ENCODE data around the gene DIS3L2.
"Not testable (repeated sequence)": the region's sequence is repeated elsewhere in the genome, so short reads cannot be mapped to it uniquely, and the experiment has no call there.

Gene DIS3L2

GRCh38 chr2:232320443-232320803 is 358.9 kb downstream of the DIS3L2 start:
- intact Hi-C loops (cut with micrococcal nuclease), result no loop called here
- no peaks in the 10 kb centered on the region for H3K27me3 Mint-ChIP-seq
- peaks cover 42% of the 10 kb centered on the region for H3K4me1 Mint-ChIP-seq (ENCODE audit: low read depth)
- no peaks in the 10 kb centered on the region for H3K36me3 Mint-ChIP-seq (ENCODE audit: low read depth)
- no peak overlapping the region for H3K27ac Mint-ChIP-seq
- no peak overlapping the region for H3K4me3 Mint-ChIP-seq
- H3K9me3 Mint-ChIP-seq, result no peaks in the 10 kb centered on the region

- peaks cover 33% of the 10 kb centered on the region for H3K4me1 Mint-ChIP-seq (ENCODE audit: low read depth)
- H3K4me3 Mint-ChIP-seq, result no peak overlapping the region
- H3K9me3 Mint-ChIP-seq, result no peaks in the 10 kb centered on the region
- H3K36me3 Mint-ChIP-seq (ENCODE audit: low read depth), result no peaks in the 10 kb centered on the region
- no peaks in the 10 kb centered on the region for H3K27me3 Mint-ChIP-seq
- intact Hi-C loops (cut with micrococcal nuclease), result no loop called here
- H3K27ac Mint-ChIP-seq, result peak overlapping the region; percentile 31
Observed at GRCh38 chr2:232321156-232321816, 359.8 kb downstream of the DIS3L2 start.

- peaks cover 33% of the 10 kb centered on the region for H3K4me1 Mint-ChIP-seq (ENCODE audit: low read depth)
- intact Hi-C loops (cut with micrococcal nuclease), result no loop called here
Observed at GRCh38 chr2:232321817-232322559, 360.5 kb downstream of the DIS3L2 start.

GRCh38 chr2:232322560-232323327 is 361.2 kb downstream of the DIS3L2 start:
- no peak overlapping the region for H3K27ac Mint-ChIP-seq
- H3K4me1 Mint-ChIP-seq (ENCODE audit: low read depth), result peaks cover 32% of the 10 kb centered on the region
- intact Hi-C loops (cut with micrococcal nuclease), result no loop called here
- H3K9me3 Mint-ChIP-seq, result no peaks in the 10 kb centered on the region
- H3K4me3 Mint-ChIP-seq, result no peak overlapping the region
- H3K36me3 Mint-ChIP-seq (ENCODE audit: low read depth), result no peaks in the 10 kb centered on the region
- H3K27me3 Mint-ChIP-seq, result no peaks in the 10 kb centered on the region

More at GRCh38 chr2:232321817-232322559, 360.5 kb downstream of the DIS3L2 start:
- Mint-ChIP-seq H3K27ac (peak overlapping the region; percentile 31), H3K27me3 (no peaks in the 10 kb centered on the region), H3K4me3 (no peak overlapping the region), H3K9me3 (no peaks in the 10 kb centered on the region), H3K36me3 (ENCODE audit: low read depth) (no peaks in the 10 kb centered on the region)

- H3K4me3 Mint-ChIP-seq, result no peak overlapping the region
- no peak overlapping the region for H3K27ac Mint-ChIP-seq
- H3K36me3 Mint-ChIP-seq (ENCODE audit: low read depth), result no peaks in the 10 kb centered on the region
- no peaks in the 10 kb centered on the region for H3K27me3 Mint-ChIP-seq
- peaks cover 28% of the 10 kb centered on the region for H3K4me1 Mint-ChIP-seq (ENCODE audit: low read depth)
- no peaks in the 10 kb centered on the region for H3K9me3 Mint-ChIP-seq
- intact Hi-C loops (cut with micrococcal nuclease), result no loop called here
Observed at GRCh38 chr2:232323328-232323650, 361.8 kb downstream of the DIS3L2 start.

- H3K4me1 Mint-ChIP-seq (ENCODE audit: low read depth), result peaks cover 21% of the 10 kb centered on the region
- H3K27ac Mint-ChIP-seq; H3K9me3 Mint-ChIP-seq; H3K4me3 Mint-ChIP-seq; H3K36me3 Mint-ChIP-seq (ENCODE audit: low read depth); intact Hi-C loops (cut with micrococcal nuclease); H3K27me3 Mint-ChIP-seq: not testable (repeated sequence)
Observed at GRCh38 chr2:232323967-232324366, 362.5 kb downstream of the DIS3L2 start.

- no peak overlapping the region for H3K27ac Mint-ChIP-seq
- no peaks in the 10 kb centered on the region for H3K9me3 Mint-ChIP-seq
- H3K27me3 Mint-ChIP-seq, result no peaks in the 10 kb centered on the region
- peaks cover 13% of the 10 kb centered on the region for H3K4me1 Mint-ChIP-seq (ENCODE audit: low read depth)
- H3K4me3 Mint-ChIP-seq, result no peak overlapping the region
- peaks cover 3% of the 10 kb centered on the region for H3K36me3 Mint-ChIP-seq (ENCODE audit: low read depth)
- intact Hi-C loops (cut with micrococcal nuclease), result loop anchor here (5.0 kb wide), 1 partner anchor 417 kb away; no protein-coding TSS in a partner anchor
Observed at GRCh38 chr2:232324778-232325177, 363.3 kb downstream of the DIS3L2 start.

- Mint-ChIP-seq H3K9me3 (no peaks in the 10 kb centered on the region), H3K36me3 (ENCODE audit: low read depth) (peaks cover 11% of the 10 kb centered on the region), H3K27ac (no peak overlapping the region), H3K27me3 (no peaks in the 10 kb centered on the region), H3K4me3 (no peak overlapping the region), H3K4me1 (ENCODE audit: low read depth) (peaks cover 11% of the 10 kb centered on the region)
- intact Hi-C loops (cut with micrococcal nuclease), result loop anchor here (2.0 to 5.0 kb wide), 2 partner anchors 33 to 418 kb away; no protein-coding TSS in a partner anchor
Observed at GRCh38 chr2:232325324-232326273, 364.1 kb downstream of the DIS3L2 start.

GRCh38 chr2:232326274-232327104 is 365.0 kb downstream of the DIS3L2 start:
- peaks cover 11% of the 10 kb centered on the region for H3K4me1 Mint-ChIP-seq (ENCODE audit: low read depth)
- peaks cover 20% of the 10 kb centered on the region for H3K36me3 Mint-ChIP-seq (ENCODE audit: low read depth)
- not testable (repeated sequence) for H3K9me3 Mint-ChIP-seq, H3K27me3 Mint-ChIP-seq, H3K4me3 Mint-ChIP-seq, H3K27ac Mint-ChIP-seq
- intact Hi-C loops (cut with micrococcal nuclease), result loop anchor here (1.0 to 5.0 kb wide), 3 partner anchors 34 to 419 kb away; no protein-coding TSS in a partner anchor

GRCh38 chr2:232327105-232328031 is 365.9 kb downstream of the DIS3L2 start:
- H3K4me1 Mint-ChIP-seq (ENCODE audit: low read depth), result peaks cover 11% of the 10 kb centered on the region
- no peak overlapping the region for H3K27ac Mint-ChIP-seq
- intact Hi-C loops (cut with micrococcal nuclease), result loop anchor here (1.0 to 5.0 kb wide), 3 partner anchors 35 to 420 kb away; no protein-coding TSS in a partner anchor
- H3K36me3 Mint-ChIP-seq (ENCODE audit: low read depth), result peaks cover 22% of the 10 kb centered on the region
- no peak overlapping the region for H3K4me3 Mint-ChIP-seq
- H3K27me3 Mint-ChIP-seq, result no peaks in the 10 kb centered on the region
- no peaks in the 10 kb centered on the region for H3K9me3 Mint-ChIP-seq

GRCh38 chr2:232328032-232328422 is 366.5 kb downstream of the DIS3L2 start:
- H3K4me3 Mint-ChIP-seq, result no peak overlapping the region
- H3K9me3 Mint-ChIP-seq, result no peaks in the 10 kb centered on the region
- no peaks in the 10 kb centered on the region for H3K27me3 Mint-ChIP-seq
- intact Hi-C loops (cut with micrococcal nuclease), result loop anchor here (5.0 kb wide), 1 partner anchor 421 kb away; no protein-coding TSS in a partner anchor
- peaks cover 22% of the 10 kb centered on the region for H3K36me3 Mint-ChIP-seq (ENCODE audit: low read depth)
- H3K4me1 Mint-ChIP-seq (ENCODE audit: low read depth), result peaks cover 11% of the 10 kb centered on the region
- no peak overlapping the region for H3K27ac Mint-ChIP-seq
